ENCODE measurements around the gene YIF1A. TPM values are rescaled to one million over a fixed set of nuclear protein-coding genes. Genes with fewer than 3 reads are reported as not detected.

YIF1A gene
- total RNA-seq, 2 donors from 2014 or later: 45.9 to 55.4 TPM

- no peak for ATAC-seq
- peaks cover 16 to 18% of the 10 kb centered on the region in 2 donors for H3K36me3 Mint-ChIP-seq
- DNase-seq (ENCODE audit: low spot score in 2 of 2): no peak
- no peaks in the 10 kb centered on the region for H3K9me3 Mint-ChIP-seq
- H3K27ac Mint-ChIP-seq: peak overlapping the region; percentile 97
Observed at GRCh38 chr11:66268952-66269905, 19.7 kb downstream of the YIF1A start.

- Mint-ChIP-seq H3K27ac (peak within 1 kb of the TSS; percentile 97), H3K9me3 (no peaks in the 10 kb centered on the region), H3K36me3 (peaks cover 14 to 16% of the 10 kb centered on the region in 2 donors)
- peak; percentile 100 for DNase-seq (ENCODE audit: low spot score in 2 of 2)
- peak; percentile 84 to 86 for ATAC-seq
Observed at GRCh38 chr11:66268244-66268951, 20.5 kb downstream of the YIF1A start, which contains the start of gene RAB1B. RAB1B (plus strand) TSS chr11:66268639; CDS start chr11:66268680, 41 bp downstream.

- peak overlapping the region; percentile 97 for H3K27ac Mint-ChIP-seq
- no peaks in the 10 kb centered on the region for H3K9me3 Mint-ChIP-seq
- ATAC-seq (peak; percentile 71 to 73), DNase-seq (ENCODE audit: low spot score in 2 of 2) (peak; percentile 87 to 90)
- peaks cover 11 to 16% of the 10 kb centered on the region in 2 donors for H3K36me3 Mint-ChIP-seq
Observed at GRCh38 chr11:66267379-66268243, 21.3 kb downstream of the YIF1A start.

- Mint-ChIP-seq H3K9me3 (no peaks in the 10 kb centered on the region), H3K27ac (peak overlapping the region; percentile 90 to 97)
Observed at GRCh38 chr11:66267039-66267378, 21.9 kb downstream of the YIF1A start.

GRCh38 chr11:66266378-66267038 lies 22.4 kb downstream of the YIF1A start:
- DNase-seq (ENCODE audit: low spot score in 2 of 2) (no peak), ATAC-seq (no peak)
- H3K36me3 Mint-ChIP-seq: peaks cover 8 to 16% of the 10 kb centered on the region in 2 donors
- no peaks in the 10 kb centered on the region for H3K9me3 Mint-ChIP-seq
- H3K27ac Mint-ChIP-seq: peak overlapping the region in 1 of 2 donors; percentile 97

More at GRCh38 chr11:66267039-66267378, 21.9 kb downstream of the YIF1A start:
- peaks cover 8 to 16% of the 10 kb centered on the region in 2 donors for H3K36me3 Mint-ChIP-seq
- ATAC-seq: no peak
- DNase-seq (ENCODE audit: low spot score in 2 of 2): no peak

DNA sequence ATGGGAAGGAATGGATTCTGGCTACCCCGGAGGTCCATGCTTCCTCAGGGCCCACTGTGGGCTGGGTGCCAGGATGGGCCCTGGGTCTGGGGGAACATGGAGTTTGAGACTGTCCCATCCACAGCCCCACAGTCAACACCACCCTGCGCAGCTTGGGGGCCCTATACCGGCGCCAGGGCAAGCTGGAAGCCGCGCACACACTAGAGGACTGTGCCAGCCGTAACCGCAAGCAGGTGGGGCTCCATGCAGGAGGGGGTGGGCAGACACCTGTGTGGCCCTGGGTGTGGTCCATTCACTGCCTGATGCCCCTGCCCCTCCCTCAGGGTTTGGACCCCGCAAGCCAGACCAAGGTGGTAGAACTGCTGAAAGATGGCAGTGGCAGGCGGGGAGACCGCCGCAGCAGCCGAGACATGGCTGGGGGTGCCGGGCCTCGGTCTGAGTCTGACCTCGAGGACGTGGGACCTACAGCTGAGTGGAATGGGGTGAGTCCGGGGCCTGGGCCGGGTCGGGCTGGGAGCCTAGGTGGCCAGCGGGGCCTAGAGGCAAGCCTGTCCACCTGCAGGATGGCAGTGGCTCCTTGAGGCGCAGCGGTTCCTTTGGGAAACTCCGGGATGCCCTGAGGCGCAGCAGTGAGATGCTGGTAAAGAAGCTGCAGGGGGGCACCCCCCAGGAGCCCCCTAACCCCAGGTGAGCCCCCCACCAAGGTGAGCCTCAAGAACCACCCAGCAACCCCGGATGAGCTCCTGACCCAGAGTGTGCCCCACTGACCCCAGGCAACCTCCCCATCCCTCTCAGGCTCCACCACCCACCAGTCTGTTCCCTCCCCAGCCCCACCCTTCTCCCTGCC lies 23.2 kb downstream of the YIF1A start:
- H3K9me3 Mint-ChIP-seq: no peaks in the 10 kb centered on the region
- H3K36me3 Mint-ChIP-seq: peaks cover 8 to 16% of the 10 kb centered on the region in 2 donors
- ATAC-seq (no peak), DNase-seq (ENCODE audit: low spot score in 2 of 2) (no peak)
- peak overlapping the region in 1 of 2 donors; percentile 30 for H3K27ac Mint-ChIP-seq

DNA sequence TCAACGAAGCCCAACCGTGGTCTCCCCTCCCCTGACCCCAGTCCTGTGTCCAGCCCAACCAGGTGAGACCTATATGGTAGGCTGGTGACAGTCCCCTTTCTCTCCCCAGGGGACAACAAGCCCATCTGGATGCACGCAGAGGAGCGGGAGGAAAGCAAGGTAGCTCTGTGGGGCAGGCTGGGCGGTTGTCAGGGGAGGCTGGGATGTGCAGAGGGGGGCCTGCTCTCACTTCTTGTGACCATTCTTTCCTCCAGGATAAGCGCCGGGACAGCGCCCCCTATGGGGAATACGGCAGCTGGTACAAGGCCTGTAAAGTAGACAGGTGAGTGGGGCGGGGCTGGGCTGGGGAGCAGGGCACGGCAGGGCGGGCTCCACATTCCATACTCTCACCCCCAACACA lies 24.0 kb downstream of the YIF1A start:
- ATAC-seq (no peak), DNase-seq (ENCODE audit: low spot score in 2 of 2) (peak in 1 of 2 donors; percentile 63)
- Mint-ChIP-seq H3K9me3 (no peaks in the 10 kb centered on the region), H3K36me3 (peaks cover 12 to 18% of the 10 kb centered on the region in 2 donors), H3K27ac (peak overlapping the region in 1 of 2 donors; percentile 30)

GRCh38 chr11:66264383-66264782 lies 24.6 kb downstream of the YIF1A start:
- H3K9me3 Mint-ChIP-seq: no peaks in the 10 kb centered on the region
- peak overlapping the region; percentile 30 to 36 for H3K27ac Mint-ChIP-seq
- ATAC-seq (no peak), DNase-seq (ENCODE audit: low spot score in 2 of 2) (no peak)
- peaks cover 15 to 18% of the 10 kb centered on the region in 2 donors for H3K36me3 Mint-ChIP-seq

DNA sequence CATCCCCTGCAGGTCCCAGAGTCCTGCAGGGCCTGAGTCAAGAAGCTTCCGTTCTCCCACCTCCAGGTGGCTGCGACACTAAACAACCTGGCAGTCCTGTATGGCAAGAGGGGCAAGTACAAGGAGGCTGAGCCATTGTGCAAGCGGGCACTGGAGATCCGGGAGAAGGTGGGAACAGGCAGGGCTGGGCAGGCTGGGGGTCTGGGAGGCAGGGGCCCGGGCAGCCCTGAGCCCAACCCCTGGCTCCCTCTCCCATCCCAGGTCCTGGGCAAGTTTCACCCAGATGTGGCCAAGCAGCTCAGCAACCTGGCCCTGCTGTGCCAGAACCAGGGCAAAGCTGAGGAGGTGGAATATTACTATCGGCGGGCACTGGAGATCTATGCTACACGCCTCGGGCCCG lies 25.2 kb downstream of the YIF1A start:
- H3K27ac Mint-ChIP-seq: no peak overlapping the region
- no peaks in the 10 kb centered on the region for H3K9me3 Mint-ChIP-seq
- ATAC-seq: no peak
- DNase-seq (ENCODE audit: low spot score in 2 of 2): no peak
- peaks cover 15 to 18% of the 10 kb centered on the region in 2 donors for H3K36me3 Mint-ChIP-seq

- DNase-seq (ENCODE audit: low spot score in 2 of 2) (no peak), ATAC-seq (no peak)
- Mint-ChIP-seq H3K36me3 (peaks cover 17 to 20% of the 10 kb centered on the region in 2 donors), H3K27ac (peak overlapping the region in 1 of 2 donors; percentile 38), H3K9me3 (no peaks in the 10 kb centered on the region)
Observed at GRCh38 chr11:66263231-66263630, 25.7 kb downstream of the YIF1A start.

DNA sequence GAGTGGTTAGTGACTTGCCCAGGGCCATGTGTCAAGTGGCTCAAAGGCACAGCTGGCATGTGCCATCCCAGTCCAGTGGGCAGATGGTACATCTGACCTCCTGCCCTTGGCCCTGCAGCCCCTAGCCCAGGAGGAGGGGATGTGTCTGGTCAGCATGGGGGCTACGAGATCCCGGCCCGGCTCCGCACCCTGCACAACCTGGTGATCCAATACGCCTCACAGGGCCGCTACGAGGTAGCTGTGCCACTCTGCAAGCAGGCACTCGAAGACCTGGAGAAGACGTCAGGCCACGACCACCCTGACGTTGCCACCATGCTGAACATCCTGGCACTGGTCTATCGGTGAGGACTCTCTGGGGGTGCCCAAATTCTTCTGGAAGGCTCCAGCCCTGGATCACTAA lies 26.2 kb downstream of the YIF1A start:
- ATAC-seq (no peak), DNase-seq (ENCODE audit: low spot score in 2 of 2) (no peak)
- Mint-ChIP-seq H3K36me3 (peaks cover 16 to 20% of the 10 kb centered on the region in 2 donors), H3K9me3 (no peaks in the 10 kb centered on the region), H3K27ac (peak overlapping the region in 1 of 2 donors; percentile 38)

DNA sequence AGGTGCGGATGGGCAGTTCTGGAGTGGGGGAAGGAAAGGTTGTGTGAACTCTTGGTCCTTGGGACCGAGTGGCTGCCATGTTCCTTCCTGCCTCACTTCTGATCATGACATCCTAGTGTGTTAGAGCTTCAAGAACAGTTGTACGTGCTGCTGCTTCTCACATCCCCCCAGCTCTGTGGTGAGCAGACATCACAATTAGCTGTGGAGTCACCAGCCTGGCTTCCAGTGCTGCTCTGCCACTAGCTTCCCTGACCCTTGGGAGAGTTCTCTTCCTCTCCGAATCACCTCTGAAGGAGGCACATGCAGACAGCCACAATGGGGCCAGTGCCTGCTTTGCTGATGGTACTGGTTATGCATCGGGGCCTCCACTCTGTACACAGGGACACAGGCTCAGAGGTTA lies 26.8 kb downstream of the YIF1A start:
- Mint-ChIP-seq H3K27ac (peak overlapping the region in 1 of 2 donors; percentile 68), H3K36me3 (peaks cover 16 to 20% of the 10 kb centered on the region in 2 donors), H3K9me3 (no peaks in the 10 kb centered on the region)
- DNase-seq (ENCODE audit: low spot score in 2 of 2): no peak
- ATAC-seq: no peak

GRCh38 chr11:66261578-66261977 lies 27.4 kb downstream of the YIF1A start:
- no peak for DNase-seq (ENCODE audit: low spot score in 2 of 2)
- ATAC-seq: no peak
- H3K36me3 Mint-ChIP-seq: peaks cover 16 to 20% of the 10 kb centered on the region in 2 donors
- H3K27ac Mint-ChIP-seq: peak overlapping the region in 1 of 2 donors; percentile 55
- H3K9me3 Mint-ChIP-seq: no peaks in the 10 kb centered on the region

DNA sequence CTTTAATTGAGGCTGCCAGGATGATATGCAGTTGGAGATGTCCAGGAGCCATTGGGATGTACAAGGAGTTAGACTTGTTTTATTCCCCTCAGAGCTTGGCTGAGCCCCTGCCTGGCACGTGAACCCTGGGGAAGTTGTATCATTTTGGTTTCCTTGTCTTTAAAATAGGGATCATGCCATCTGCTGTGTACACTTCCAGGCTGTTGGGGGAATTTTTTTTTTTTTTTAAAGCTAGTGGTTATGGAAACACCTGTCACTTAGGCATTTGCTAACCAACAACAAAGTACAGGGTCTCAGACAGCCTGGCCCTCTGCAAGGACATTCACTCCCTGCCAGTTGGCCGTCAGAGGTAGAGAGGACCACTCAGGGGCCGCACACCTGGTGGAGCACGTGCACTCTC lies 29.0 kb downstream of the YIF1A start:
- Mint-ChIP-seq H3K36me3 (peaks cover 16 to 20% of the 10 kb centered on the region in 2 donors), H3K27ac (no peak overlapping the region), H3K9me3 (no peaks in the 10 kb centered on the region)
- no peak for ATAC-seq
- DNase-seq (ENCODE audit: low spot score in 2 of 2): no peak

- no peak for DNase-seq (ENCODE audit: low spot score in 2 of 2)
- Mint-ChIP-seq H3K9me3 (no peaks in the 10 kb centered on the region), H3K27ac (peak overlapping the region; percentile 84 to 96), H3K36me3 (peaks cover 16 to 20% of the 10 kb centered on the region in 2 donors)
- ATAC-seq: no peak
Observed at GRCh38 chr11:66259225-66259624, 29.7 kb downstream of the YIF1A start.
